ENCODE measurements around the gene FOXP1. TPM values are rescaled to one million over a fixed set of nuclear protein-coding genes. Genes with fewer than 3 reads are reported as not detected.

Gene FOXP1
- total RNA-seq, 4 donors from 2014 or later, result 181 to 225 (median 205) TPM

GRCh38 chr3:71307991-71308697 is 275.4 kb downstream of the FOXP1 start:
- H3K27ac ChIP-seq (replicated peaks in 1 of 4), result peak overlapping the region; percentile 12 to 83 (median 54)
- DNase-seq (ENCODE audit: extremely low spot score), result no peak
- H3K4me1 ChIP-seq, result peaks cover 26 to 84% (median 80%) of the 10 kb centered on the region in 4 donors
- no peaks in the 10 kb centered on the region for H3K9me3 ChIP-seq
- TF ChIP-seq POLR2A (IDR thresholded peaks at IDR 0.05; ENCODE audit: low read depth) (no peak), EP300 (IDR thresholded peaks at IDR 0.05) (no peak), CTCF (IDR thresholded peaks at IDR 0.05) (no peak), POLR2AphosphoS5 (IDR thresholded peaks at IDR 0.05) (no peak)
- no peaks in the 10 kb centered on the region for H3K27me3 ChIP-seq
- 72% methylated on average over 16 of the region's 17 CpGs for WGBS
- H3K36me3 ChIP-seq, result no peaks in the 10 kb centered on the region
- H3K4me3 ChIP-seq, result peak overlapping the region in 1 of 4 donors; percentile 7
- intact Hi-C loops (cut with DNase I), result loop anchor here (5.0 to 10.0 kb wide), 6 partner anchors 183 to 593 kb away; partner anchors contain the start of gene FOXP1

GRCh38 chr3:71305231-71306206 is 278.0 kb downstream of the FOXP1 start:
- H3K4me1 ChIP-seq, result peaks cover 18 to 88% (median 84%) of the 10 kb centered on the region in 4 donors
- no peak for TF ChIP-seq POLR2AphosphoS5 (IDR thresholded peaks at IDR 0.05)
- no peak for TF ChIP-seq POLR2A (IDR thresholded peaks at IDR 0.05; ENCODE audit: low read depth)
- TF ChIP-seq EP300 (IDR thresholded peaks at IDR 0.05), result no peak
- peak in 1 of 3 experiments; percentile 5 for TF ChIP-seq CTCF (IDR thresholded peaks at IDR 0.05)
- no peak for DNase-seq (ENCODE audit: extremely low spot score)

GRCh38 chr3:71304684-71305083 is 278.8 kb downstream of the FOXP1 start:
- no peak for DNase-seq (ENCODE audit: extremely low spot score)
- 25% methylated on average over 3 of the region's 3 CpGs for WGBS
- H3K9me3 ChIP-seq, result no peaks in the 10 kb centered on the region
- peak overlapping the region; percentile 40 to 56 (median 50) for H3K4me3 ChIP-seq
- peak overlapping the region; percentile 78 to 83 (median 82) for H3K27ac ChIP-seq (replicated peaks in 1 of 4)
- TF ChIP-seq EP300 (IDR thresholded peaks at IDR 0.05) (no peak), POLR2A (IDR thresholded peaks at IDR 0.05; ENCODE audit: low read depth) (no peak), POLR2AphosphoS5 (IDR thresholded peaks at IDR 0.05) (no peak), CTCF (IDR thresholded peaks at IDR 0.05) (peak; percentile 61 to 69 (median 68))
- peaks cover 17 to 88% (median 84%) of the 10 kb centered on the region in 4 donors for H3K4me1 ChIP-seq
- intact Hi-C loops (cut with DNase I), result loop anchor here (5.0 to 10.0 kb wide), 7 partner anchors 47 to 590 kb away; partner anchors contain the start of gene FOXP1
- no peaks in the 10 kb centered on the region for H3K27me3 ChIP-seq
- H3K36me3 ChIP-seq, result no peaks in the 10 kb centered on the region

More at GRCh38 chr3:71305231-71306206, 278.0 kb downstream of the FOXP1 start:
- 25% methylated on average over 21 of the region's 21 CpGs for WGBS
- H3K36me3 ChIP-seq, result no peaks in the 10 kb centered on the region
- intact Hi-C loops (cut with DNase I), result loop anchor here (5.0 to 10.0 kb wide), 6 partner anchors 181 to 591 kb away; partner anchors contain the start of gene FOXP1
- H3K27ac ChIP-seq (replicated peaks in 1 of 4), result peak overlapping the region; percentile 78 to 83 (median 82)
- no peaks in the 10 kb centered on the region for H3K9me3 ChIP-seq
- no peaks in the 10 kb centered on the region for H3K27me3 ChIP-seq
- peak overlapping the region; percentile 40 to 56 (median 50) for H3K4me3 ChIP-seq

- Histone ChIP-seq H3K27ac (replicated peaks in 1 of 4) (peak overlapping the region; percentile 78 to 83 (median 82)), H3K27me3 (no peaks in the 10 kb centered on the region), H3K4me1 (peaks cover 17 to 91% (median 85%) of the 10 kb centered on the region in 4 donors), H3K9me3 (no peaks in the 10 kb centered on the region), H3K4me3 (peak overlapping the region; percentile 40 to 56 (median 50)), H3K36me3 (no peaks in the 10 kb centered on the region)
- intact Hi-C loops (cut with DNase I), result loop anchor here (5.0 to 10.0 kb wide), 4 partner anchors 47 to 589 kb away; no protein-coding TSS in a partner anchor
- no peak for DNase-seq (ENCODE audit: extremely low spot score)
- TF ChIP-seq POLR2AphosphoS5 (IDR thresholded peaks at IDR 0.05) (no peak), CTCF (IDR thresholded peaks at IDR 0.05) (no peak), EP300 (IDR thresholded peaks at IDR 0.05) (no peak), POLR2A (IDR thresholded peaks at IDR 0.05; ENCODE audit: low read depth) (no peak)
- 33% methylated on average over 3 of the region's 3 CpGs for WGBS
Observed at GRCh38 chr3:71304247-71304646, 279.3 kb downstream of the FOXP1 start.

Measured in esophagus muscularis mucosa (tissue), 4 donors.